ENCODE measurements around the gene TCFL5. TPM values are rescaled to one million over a fixed set of nuclear protein-coding genes. Genes with fewer than 3 reads are reported as not detected.

Gene TCFL5
- total RNA-seq, 2 donors from 2014 or later, result 3.4 to 3.7 TPM

DNA sequence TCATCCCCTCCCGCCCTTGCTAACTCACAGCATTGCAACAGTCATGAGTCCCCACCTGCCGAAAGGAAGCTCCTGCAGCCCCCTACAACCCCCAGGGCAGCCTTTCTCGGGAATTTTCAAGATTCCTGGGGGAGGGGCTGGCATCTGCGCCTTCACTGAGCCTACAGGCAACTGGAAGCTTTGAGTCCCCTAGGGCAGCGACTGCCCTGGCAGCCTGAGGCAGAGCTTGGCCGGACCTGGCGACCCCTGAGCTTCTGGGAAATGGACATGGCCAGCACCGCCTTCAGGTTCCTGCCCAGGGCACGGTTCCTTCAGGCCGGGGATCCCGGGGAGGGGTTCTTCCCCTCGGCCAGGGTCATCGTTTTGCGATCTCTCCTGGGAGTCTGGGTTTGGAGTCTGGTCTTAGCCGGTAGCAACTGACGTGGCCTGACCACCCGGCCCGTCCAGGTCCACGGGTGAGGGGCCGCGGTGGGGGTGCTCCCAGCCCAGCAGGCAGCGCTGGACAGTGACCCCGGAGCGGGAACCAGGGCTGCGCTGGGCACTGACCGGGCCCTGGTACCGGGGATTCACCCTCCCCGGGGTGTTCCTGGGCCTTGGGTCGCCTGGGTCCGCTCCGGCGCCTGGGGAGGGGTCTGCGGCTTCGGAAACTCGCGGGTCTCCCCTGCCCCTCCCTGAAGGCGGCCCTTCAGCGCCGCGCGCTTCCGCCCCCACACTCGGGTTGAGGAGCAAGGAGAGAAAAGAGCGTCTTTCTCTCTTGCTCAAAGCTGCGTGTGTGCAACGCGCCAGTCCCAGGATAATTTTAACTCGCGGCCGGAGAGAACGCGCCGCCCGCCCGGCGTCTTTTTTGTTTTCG is 45.4 kb downstream of the TCFL5 start:
- peaks cover 3% of the 10 kb centered on the region for H3K27me3 Mint-ChIP-seq
- H3K4me3 Mint-ChIP-seq, result no peak overlapping the region

DNA sequence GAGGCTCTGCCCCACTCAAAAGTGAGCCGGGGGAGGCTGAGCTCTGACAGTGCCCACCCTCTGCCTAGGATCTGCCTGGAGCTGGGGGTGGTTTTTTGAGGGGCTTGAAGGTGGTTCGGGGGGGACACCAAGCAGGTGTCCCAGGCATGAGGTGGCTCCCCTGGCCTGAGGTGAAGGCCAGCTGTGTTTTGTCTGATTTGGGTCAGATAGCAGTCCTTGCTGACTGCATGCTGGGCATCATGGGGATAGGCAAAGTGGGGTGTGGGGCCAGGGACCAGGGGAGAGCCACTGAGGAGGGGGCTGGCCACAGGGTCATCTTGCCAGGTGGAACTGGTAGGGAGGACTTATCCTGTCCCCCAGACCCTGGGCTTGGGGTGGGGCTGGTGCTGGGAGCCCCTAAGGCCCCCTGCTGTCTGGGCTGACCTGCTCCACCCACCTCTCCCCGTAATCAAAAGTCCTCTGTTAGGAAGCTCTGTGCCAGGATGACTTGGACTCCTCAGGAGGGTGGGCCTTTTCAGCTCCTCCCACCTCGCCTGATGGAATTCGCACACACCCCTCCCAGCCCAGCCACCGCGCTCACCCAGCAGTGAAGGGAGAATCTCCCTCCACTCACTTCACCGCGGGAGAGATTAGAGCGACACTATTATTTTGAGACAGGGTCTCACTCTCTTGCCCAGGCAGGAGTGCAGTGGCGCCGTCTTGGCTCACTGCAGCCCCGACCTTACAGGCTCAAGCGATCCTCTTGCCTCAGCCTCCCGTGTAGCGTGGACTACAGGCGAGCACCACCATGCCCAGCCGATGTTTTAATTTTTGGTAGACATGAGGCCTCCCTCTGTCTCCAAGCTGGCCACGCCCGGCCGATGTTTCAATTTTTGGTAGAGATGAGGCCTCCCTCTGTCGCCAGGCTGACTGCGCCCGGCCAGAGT is 46.3 kb downstream of the TCFL5 start:
- ATAC-seq (replicated peaks), result peak; percentile 8
- peaks cover 26% of the 10 kb centered on the region for H3K36me3 Mint-ChIP-seq (ENCODE audit: low read depth)
- H3K9me3 Mint-ChIP-seq, result no peaks in the 10 kb centered on the region
- peaks cover 3% of the 10 kb centered on the region for H3K27me3 Mint-ChIP-seq
- no peak overlapping the region for H3K4me3 Mint-ChIP-seq
- no peaks in the 10 kb centered on the region for H3K4me1 Mint-ChIP-seq
- H3K27ac Mint-ChIP-seq, result no peak overlapping the region

More for the DNA sequence above, 45.4 kb downstream of the TCFL5 start:
- no peak for ATAC-seq (replicated peaks)
- Mint-ChIP-seq H3K36me3 (ENCODE audit: low read depth) (peaks cover 17% of the 10 kb centered on the region), H3K4me1 (no peaks in the 10 kb centered on the region), H3K27ac (no peak overlapping the region), H3K9me3 (no peaks in the 10 kb centered on the region)

DNA sequence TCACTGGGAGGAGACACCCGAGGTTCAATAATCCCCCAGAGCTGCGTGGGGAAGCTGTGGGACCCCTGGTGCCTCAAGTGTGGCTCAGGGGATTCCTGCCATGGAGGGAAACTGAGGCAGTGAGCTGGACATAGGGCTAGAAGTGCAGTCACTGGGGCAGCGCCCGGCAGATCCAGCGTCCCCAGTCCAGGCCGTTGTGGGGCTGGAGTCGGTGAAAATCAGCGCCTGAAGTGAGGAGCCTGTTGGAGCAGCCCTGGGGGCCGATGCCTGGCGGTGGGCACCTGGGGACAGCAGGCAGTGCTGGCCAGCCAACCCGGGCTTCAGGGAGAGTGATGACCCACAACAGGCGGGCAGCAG is 46.9 kb downstream of the TCFL5 start:
- Mint-ChIP-seq H3K27ac (no peak overlapping the region), H3K4me1 (no peaks in the 10 kb centered on the region), H3K4me3 (no peak overlapping the region), H3K27me3 (peaks cover 3% of the 10 kb centered on the region), H3K9me3 (no peaks in the 10 kb centered on the region), H3K36me3 (ENCODE audit: low read depth) (peaks cover 32% of the 10 kb centered on the region)
- no peak for ATAC-seq (replicated peaks)

DNA sequence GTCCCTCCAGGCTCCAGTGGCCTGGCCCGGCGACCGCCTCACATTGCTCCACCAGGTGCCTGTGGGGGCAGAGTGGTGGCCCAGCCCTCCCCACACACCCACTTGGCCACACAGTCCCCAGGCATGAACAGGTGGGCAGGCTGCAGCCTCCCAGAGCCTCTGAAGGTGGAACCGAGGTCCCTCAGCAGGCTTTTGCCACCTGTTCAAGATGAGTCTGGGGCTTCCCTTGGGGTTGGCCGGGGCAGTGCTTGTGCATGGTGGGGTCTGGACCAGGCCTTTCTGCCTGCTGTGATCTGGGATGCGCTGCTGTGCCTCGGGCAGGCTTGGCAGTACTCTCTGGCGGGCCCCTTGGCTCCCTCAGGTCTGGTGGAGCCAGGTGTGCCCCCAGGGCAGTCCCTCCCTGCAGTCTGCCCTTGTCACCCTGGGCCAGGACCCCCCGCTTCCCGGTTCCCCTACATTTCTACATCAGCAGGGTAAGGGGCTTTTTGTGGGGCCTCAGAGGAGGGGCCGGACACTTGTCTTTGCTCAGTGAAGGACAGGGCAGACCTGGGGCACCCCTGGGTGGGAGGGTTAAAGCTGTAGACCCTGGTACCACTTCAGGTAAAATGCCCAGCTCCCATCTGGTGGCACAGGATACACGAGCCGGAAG is 47.4 kb downstream of the TCFL5 start:
- Mint-ChIP-seq H3K27ac (no peak overlapping the region), H3K27me3 (peaks cover 3% of the 10 kb centered on the region), H3K4me3 (no peak overlapping the region), H3K4me1 (no peaks in the 10 kb centered on the region), H3K9me3 (no peaks in the 10 kb centered on the region), H3K36me3 (ENCODE audit: low read depth) (peaks cover 37% of the 10 kb centered on the region)
- ATAC-seq (replicated peaks), result no peak

DNA sequence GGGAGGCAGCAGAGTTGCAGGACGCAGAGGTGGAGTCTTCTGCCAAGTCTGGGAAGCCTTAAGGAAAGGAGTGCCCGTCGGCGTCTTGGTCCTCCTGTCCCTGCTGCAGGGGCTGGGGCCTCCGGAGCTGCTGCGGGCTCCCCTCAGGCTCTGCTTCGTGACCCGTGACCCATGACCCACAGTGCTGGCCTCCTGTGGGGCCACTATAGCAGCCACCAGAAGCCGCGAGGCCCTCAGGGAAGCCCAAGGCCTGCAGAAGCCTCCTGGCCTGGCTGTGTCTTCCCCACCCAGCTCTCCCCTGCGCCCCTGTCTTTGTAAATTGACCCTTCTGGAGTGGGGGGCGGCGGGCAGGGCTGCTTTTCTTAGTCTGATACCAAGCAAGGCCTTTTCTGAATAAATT is 48.0 kb downstream of the TCFL5 start:
- Mint-ChIP-seq H3K4me1 (no peaks in the 10 kb centered on the region), H3K27me3 (peaks cover 3% of the 10 kb centered on the region), H3K4me3 (no peak overlapping the region), H3K9me3 (no peaks in the 10 kb centered on the region), H3K27ac (no peak overlapping the region), H3K36me3 (ENCODE audit: low read depth) (peaks cover 43% of the 10 kb centered on the region)
- no peak for ATAC-seq (replicated peaks)

DNA sequence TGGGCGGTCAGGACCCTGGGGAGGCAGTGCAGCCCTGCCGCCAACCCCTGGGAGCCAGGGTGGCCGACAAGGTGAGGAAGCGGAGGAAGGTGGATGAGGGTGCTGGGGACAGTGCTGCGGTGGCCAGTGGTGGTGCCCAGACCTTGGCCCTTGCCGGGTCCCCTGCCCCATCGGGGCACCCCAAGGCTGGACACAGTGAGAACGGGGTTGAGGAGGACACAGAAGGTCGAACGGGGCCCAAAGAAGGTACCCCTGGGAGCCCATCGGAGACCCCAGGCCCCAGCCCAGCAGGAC is 48.8 kb downstream of the TCFL5 start:
- Mint-ChIP-seq H3K27me3 (peaks cover 3% of the 10 kb centered on the region), H3K4me1 (no peaks in the 10 kb centered on the region), H3K36me3 (ENCODE audit: low read depth) (peaks cover 50% of the 10 kb centered on the region), H3K9me3 (no peaks in the 10 kb centered on the region), H3K27ac (no peak overlapping the region), H3K4me3 (no peak overlapping the region)
- ATAC-seq (replicated peaks), result no peak

DNA sequence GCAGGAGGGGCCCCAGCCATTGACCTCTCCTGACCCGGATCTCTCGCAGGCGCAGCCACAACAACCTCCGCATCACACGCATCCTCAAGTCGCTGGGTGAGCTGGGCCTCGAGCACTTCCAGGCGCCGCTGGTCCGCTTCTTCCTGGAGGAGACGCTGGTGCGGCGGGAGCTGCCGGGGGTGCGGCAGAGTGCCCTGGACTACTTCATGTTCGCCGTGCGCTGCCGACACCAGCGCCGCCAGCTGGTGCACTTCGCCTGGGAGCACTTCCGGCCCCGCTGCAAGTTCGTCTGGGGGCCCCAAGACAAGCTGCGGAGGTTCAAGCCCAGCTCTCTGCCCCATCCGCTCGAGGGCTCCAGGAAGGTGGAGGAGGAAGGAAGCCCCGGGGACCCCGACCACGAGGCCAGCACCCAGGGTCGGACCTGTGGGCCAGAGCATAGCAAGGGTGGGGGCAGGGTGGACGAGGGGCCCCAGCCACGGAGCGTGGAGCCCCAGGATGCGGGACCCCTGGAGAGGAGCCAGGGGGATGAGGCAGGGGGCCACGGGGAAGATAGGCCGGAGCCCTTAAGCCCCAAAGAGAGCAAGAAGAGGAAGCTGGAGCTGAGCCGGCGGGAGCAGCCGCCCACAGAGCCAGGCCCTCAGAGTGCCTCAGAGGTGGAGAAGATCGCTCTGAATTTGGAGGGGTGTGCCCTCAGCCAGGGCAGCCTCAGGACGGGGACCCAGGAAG is 49.3 kb downstream of the TCFL5 start:
- H3K27me3 Mint-ChIP-seq, result peaks cover 3% of the 10 kb centered on the region
- H3K4me3 Mint-ChIP-seq, result no peak overlapping the region
- no peak for ATAC-seq (replicated peaks)

DNA sequence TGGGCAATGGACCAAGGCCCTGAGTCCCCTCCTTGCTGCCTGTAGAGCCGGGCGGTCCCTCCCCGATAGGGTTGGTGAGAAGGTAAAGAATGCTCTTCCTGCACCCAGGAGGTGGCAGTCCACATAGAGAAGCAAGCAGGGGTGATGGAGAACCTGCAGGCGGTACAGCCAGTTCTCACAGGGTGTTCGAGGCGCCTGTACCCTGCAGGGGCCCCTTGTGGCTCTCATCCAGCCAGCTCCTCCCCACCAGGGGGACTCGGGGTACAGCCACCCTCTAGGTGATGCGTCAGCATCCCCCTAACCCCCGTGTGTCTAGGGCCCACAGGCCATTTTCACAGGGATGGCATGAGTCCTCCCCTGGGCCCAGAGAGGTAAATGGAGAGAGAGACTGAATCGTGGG is 49.9 kb downstream of the TCFL5 start:
- ATAC-seq (replicated peaks), result no peak
- Mint-ChIP-seq H3K4me1 (no peaks in the 10 kb centered on the region), H3K36me3 (ENCODE audit: low read depth) (peaks cover 59% of the 10 kb centered on the region), H3K4me3 (no peak overlapping the region), H3K27ac (no peak overlapping the region), H3K27me3 (peaks cover 3% of the 10 kb centered on the region), H3K9me3 (no peaks in the 10 kb centered on the region)

More for the DNA sequence above, 49.3 kb downstream of the TCFL5 start:
- no peaks in the 10 kb centered on the region for H3K4me1 Mint-ChIP-seq
- no peak overlapping the region for H3K27ac Mint-ChIP-seq
- peaks cover 55% of the 10 kb centered on the region for H3K36me3 Mint-ChIP-seq (ENCODE audit: low read depth)
- no peaks in the 10 kb centered on the region for H3K9me3 Mint-ChIP-seq

DNA sequence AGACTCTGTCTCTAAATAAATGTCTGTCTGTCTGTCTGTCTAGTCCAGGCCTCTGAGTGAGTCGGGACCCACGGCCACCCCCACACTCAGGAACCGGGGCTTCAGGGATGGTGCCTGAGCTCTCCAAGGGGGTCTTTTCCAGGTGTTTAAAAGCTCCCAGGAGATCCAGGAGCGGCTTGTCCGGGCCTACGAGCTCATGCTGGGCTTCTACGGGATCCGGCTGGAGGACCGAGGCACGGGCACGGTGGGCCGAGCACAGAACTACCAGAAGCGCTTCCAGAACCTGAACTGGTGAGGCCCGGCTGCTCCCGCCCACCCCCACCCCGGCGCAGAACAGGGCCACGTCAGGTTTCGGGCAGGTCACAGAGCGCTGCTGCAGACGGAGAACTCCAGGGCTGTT is 50.3 kb downstream of the TCFL5 start:
- no peak for ATAC-seq (replicated peaks)

DNA sequence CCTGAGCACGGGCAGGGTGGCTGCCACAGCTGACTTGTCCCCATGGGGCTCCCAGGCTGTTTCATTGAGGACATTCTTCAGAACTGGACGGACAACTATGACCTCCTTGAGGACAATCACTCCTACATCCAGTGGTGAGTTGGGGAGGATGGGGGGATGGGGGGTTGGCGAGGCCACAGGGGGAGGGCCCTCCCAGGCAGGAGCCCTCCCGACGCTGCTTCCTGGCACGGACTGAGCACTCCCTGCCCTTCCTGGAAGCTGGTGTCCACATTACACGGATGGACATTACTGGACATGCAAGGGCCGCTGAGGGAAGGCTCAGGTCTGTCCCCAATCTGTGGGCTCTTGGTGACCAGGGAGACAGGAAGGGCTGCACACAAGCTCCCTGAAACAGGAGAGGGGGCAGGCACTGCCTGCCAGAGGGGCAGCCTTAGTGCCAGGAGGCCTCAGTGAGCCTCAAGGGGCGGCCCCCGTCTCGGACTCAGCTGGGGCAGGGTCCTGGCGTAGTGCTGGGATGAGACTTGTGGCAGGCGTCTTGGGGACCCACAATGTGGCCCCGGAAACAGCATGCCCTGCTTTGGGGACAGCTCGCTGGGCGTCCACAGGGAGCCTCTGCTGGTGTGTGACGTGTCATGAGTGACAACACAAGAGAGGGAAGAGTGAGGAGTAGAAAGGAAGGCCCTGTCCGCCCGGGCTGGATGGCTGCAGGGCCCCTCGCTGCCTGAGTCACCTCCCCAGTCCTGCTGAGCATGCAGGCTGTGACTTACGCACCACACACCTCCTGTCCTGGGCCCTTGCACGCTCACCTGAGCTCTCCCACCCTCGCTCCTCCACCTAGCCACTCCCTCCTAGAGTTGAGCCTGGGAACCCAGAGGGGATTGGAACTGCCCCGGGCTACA is 51.8 kb downstream of the TCFL5 start:
- no peak for ATAC-seq (replicated peaks)
- no peak overlapping the region for H3K4me3 Mint-ChIP-seq
- no peak overlapping the region for H3K27ac Mint-ChIP-seq
- no peaks in the 10 kb centered on the region for H3K4me1 Mint-ChIP-seq
- no peaks in the 10 kb centered on the region for H3K27me3 Mint-ChIP-seq
- peaks cover 68% of the 10 kb centered on the region for H3K36me3 Mint-ChIP-seq (ENCODE audit: low read depth)
- no peaks in the 10 kb centered on the region for H3K9me3 Mint-ChIP-seq

More for the DNA sequence above, 50.3 kb downstream of the TCFL5 start:
- no peak overlapping the region for H3K4me3 Mint-ChIP-seq
- H3K27me3 Mint-ChIP-seq, result peaks cover 3% of the 10 kb centered on the region
- no peaks in the 10 kb centered on the region for H3K4me1 Mint-ChIP-seq
- H3K27ac Mint-ChIP-seq, result no peak overlapping the region
- no peaks in the 10 kb centered on the region for H3K9me3 Mint-ChIP-seq
- H3K36me3 Mint-ChIP-seq (ENCODE audit: low read depth), result peaks cover 63% of the 10 kb centered on the region

DNA sequence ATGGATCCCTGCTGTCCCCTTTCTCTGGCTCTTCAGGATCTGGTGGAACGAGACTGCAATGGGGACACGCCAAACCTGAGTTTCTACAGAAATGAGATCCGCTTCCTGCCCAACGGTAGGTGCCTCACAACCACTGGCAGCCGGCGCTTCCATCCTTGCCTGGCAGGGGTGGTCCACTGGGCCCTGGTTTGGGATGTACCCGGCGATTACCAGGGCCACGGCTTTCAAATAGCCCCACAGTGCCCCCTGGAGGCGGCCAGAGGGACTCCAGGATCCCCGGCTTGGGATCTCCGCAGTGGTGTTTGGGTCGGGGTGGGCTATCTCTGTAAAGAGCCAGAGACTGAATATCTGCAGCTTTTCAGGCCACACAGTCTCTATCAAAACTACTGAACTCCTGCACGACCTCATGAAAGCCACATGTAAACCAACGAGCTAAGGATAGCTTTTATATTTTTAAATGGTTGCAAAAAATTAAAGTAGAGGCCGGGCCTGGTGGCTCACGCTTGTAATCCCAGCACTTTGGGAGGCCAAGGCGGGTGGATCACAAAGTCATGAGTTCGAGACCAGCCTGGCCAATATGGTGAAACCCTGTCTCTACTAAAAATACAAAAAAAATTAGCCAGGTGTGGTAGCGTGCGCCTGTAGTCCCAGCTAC is 53.3 kb downstream of the TCFL5 start:
- Mint-ChIP-seq H3K4me1 (no peaks in the 10 kb centered on the region), H3K4me3 (peak overlapping the region; percentile 42), H3K9me3 (no peaks in the 10 kb centered on the region), H3K36me3 (ENCODE audit: low read depth) (peaks cover 76% of the 10 kb centered on the region), H3K27ac (no peak overlapping the region), H3K27me3 (no peaks in the 10 kb centered on the region)
- ATAC-seq (replicated peaks), result peak; percentile 57

DNA sequence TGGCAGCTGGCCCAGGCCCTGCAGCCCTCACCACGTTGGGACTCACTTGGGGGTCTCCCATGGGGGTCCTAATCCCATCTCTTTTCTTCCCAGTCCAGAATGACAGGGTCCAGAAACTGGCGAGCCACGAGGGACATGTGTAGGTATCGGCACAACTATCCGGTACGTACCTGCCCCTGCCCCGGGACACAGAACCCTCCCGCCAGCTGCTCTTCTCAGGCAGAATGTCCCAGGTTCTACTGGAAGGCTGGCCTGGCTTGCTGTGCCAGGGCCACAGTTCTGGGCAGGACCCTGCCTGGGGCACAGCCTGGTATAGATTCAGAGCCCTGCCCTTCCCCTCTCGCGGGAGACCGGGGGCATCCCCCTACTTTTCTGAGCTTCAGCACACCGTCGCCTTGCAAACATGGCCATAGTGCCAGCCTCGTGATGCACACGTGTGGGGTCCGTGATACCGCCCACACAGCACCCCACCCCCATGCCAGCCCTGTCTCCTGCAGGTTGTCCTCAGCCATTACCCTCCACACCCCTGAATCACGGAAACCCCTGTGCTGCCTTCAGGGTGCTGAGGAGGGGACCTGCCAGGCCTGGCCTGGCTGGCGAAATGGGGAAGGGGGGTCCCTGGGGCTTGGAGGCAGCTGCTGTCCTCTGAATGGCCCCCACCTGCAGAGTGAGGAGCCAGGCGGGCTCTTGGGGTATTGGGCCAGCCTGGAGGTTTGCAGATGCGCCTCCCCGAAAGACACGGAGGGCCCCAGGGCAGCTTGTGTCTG is 54.0 kb downstream of the TCFL5 start:
- peak overlapping the region; percentile 42 for H3K4me3 Mint-ChIP-seq

More for the DNA sequence above, 54.0 kb downstream of the TCFL5 start:
- peaks cover 73% of the 10 kb centered on the region for H3K36me3 Mint-ChIP-seq (ENCODE audit: low read depth)
- H3K4me1 Mint-ChIP-seq, result no peaks in the 10 kb centered on the region
- H3K27me3 Mint-ChIP-seq, result no peaks in the 10 kb centered on the region
- no peak for ATAC-seq (replicated peaks)
- H3K9me3 Mint-ChIP-seq, result no peaks in the 10 kb centered on the region
- H3K27ac Mint-ChIP-seq, result no peak overlapping the region

All from activated T-helper 17 cell treated with anti-CD3 and anti-CD28 coated beads, Interleukin-2, amount 50 U/mL, for 72 hours (primary cell).